HEK293 (cell line): ENCODE data around the gene MYO1F.
A peak's percentile ranks its signal among the peaks of the same experiment; 100 is the strongest.

Experiments used
- CTCF ChIA-PET: fragments of 350-600 bp; formaldehyde crosslinking; extraction: SDS; loops from one replicate; lab custom pipeline; 2021; ENCODE audit warnings: antibody characterized with exemption; lab: Yijun Ruan, JAX
- POLR2A ChIA-PET: fragments of 300-600 bp; formaldehyde crosslinking; extraction: SDS; loops from one replicate; lab custom pipeline; 2020; ENCODE audit warnings: antibody characterized with exemption, inconsistent platforms; lab: Yijun Ruan, JAX
- H3K27ac ChIP-seq: fragments of 200-500 bp; sonication (Bioruptor generic); 2 replicates; pipeline ENCODE4 v1.5.1; 2014; ENCODE audit warnings: low read depth, low read length, control low read depth, inconsistent platforms; ENCODE audit errors: extremely low read depth
- H3K36me3 ChIP-seq, 2 experiments: fragments of 200-500 bp in 1 of 2; sonication (Bioruptor generic) in 1 of 2; 1 replicate in 1 of 2; 2 replicates in 1 of 2; pipeline ENCODE4 v1.5.1; 2014 to 2017; ENCODE audit warnings: inconsistent platforms in 2 of 2, low read length in 2 of 2; ENCODE audit not compliant: control insufficient read depth in 2 of 2, insufficient read depth in 1 of 2
- H3K4me1 ChIP-seq: fragments of 200-500 bp; sonication (Bioruptor generic); 2 replicates; pipeline ENCODE4 v1.5.1; 2014; ENCODE audit warnings: mild to moderate bottlenecking, low read length, inconsistent platforms; ENCODE audit not compliant: control insufficient read depth, insufficient read depth
- H3K4me3 ChIP-seq: 2 replicates; pipeline ENCODE4 v1.5.1; 2011; ENCODE audit warnings: low read depth, mild to moderate bottlenecking, control low read depth, low read length, moderate library complexity
- H3K9me3 ChIP-seq: fragments of 200-500 bp; sonication (Bioruptor generic); 2 replicates; pipeline ENCODE4 v1.5.1; 2014; ENCODE audit warnings: low read depth, low read length, inconsistent platforms; ENCODE audit not compliant: control insufficient read depth, insufficient read depth
- BCL11B ChIP-seq: fragments of 450-650 bp; formaldehyde crosslinking; IDR thresholded peaks from 2 replicates; pipeline ENCODE4 v1.5.1; 2016; ENCODE audit warnings: low read depth, missing biosample characterization, missing genetic modification characterization
- FEZF1 ChIP-seq: fragments of 450-650 bp; formaldehyde crosslinking; IDR thresholded peaks from 2 replicates; pipeline ENCODE4 v1.5.1; 2016; ENCODE audit warnings: missing biosample characterization, missing genetic modification characterization
- GLIS1 ChIP-seq: fragments of 450-650 bp; formaldehyde crosslinking; IDR thresholded peaks from 2 replicates; pipeline ENCODE4 v1.5.1; 2016; ENCODE audit warnings: missing biosample characterization, missing genetic modification characterization
- GLIS2 ChIP-seq: fragments of 450-650 bp; formaldehyde crosslinking; IDR thresholded peaks from 2 replicates; pipeline ENCODE4 v1.5.1; 2016; ENCODE audit warnings: missing biosample characterization, missing genetic modification characterization
- SCRT1 ChIP-seq: fragments of 450-650 bp; formaldehyde crosslinking; IDR thresholded peaks from 2 replicates; pipeline ENCODE4 v1.5.1; 2016; ENCODE audit warnings: missing biosample characterization, missing genetic modification characterization, borderline replicate concordance
- SETDB1 ChIP-seq: IDR thresholded peaks from one replicate; pipeline ENCODE4 v1.6.1; 2017; ENCODE audit warnings: mild to moderate bottlenecking, low read length, moderate library complexity, mixed read lengths; ENCODE audit not compliant: insufficient read length
- SP3 ChIP-seq: fragments of 450-650 bp; formaldehyde crosslinking; IDR thresholded peaks from 2 replicates; pipeline ENCODE4 v1.5.1; 2016; ENCODE audit warnings: missing biosample characterization, missing genetic modification characterization
- WT1 ChIP-seq: fragments of 450-650 bp; formaldehyde crosslinking; IDR thresholded peaks from 2 replicates; pipeline ENCODE4 v1.5.1; 2016; ENCODE audit warnings: missing biosample characterization, missing genetic modification characterization
- YY2 ChIP-seq: fragments of 450-650 bp; formaldehyde crosslinking; IDR thresholded peaks from 2 replicates; pipeline ENCODE4 v1.5.1; 2016; ENCODE audit warnings: missing biosample characterization, missing genetic modification characterization
- ZBTB7A ChIP-seq: fragments of 450-650 bp; formaldehyde crosslinking; IDR thresholded peaks from 2 replicates; pipeline ENCODE4 v1.5.1; 2016; ENCODE audit warnings: low read depth, missing biosample characterization, missing genetic modification characterization
- ZBTB8A ChIP-seq: fragments of 450-650 bp; formaldehyde crosslinking; IDR thresholded peaks from 2 replicates; pipeline ENCODE4 v1.5.1; 2016; ENCODE audit warnings: missing biosample characterization, missing genetic modification characterization
- ZNF10 ChIP-seq: fragments of 450-650 bp; formaldehyde crosslinking; IDR thresholded peaks from 2 replicates; pipeline ENCODE4 v1.5.1; 2017; ENCODE audit warnings: missing biosample characterization, missing genetic modification characterization
- ZNF133 ChIP-seq: fragments of 450-650 bp; formaldehyde crosslinking; IDR thresholded peaks from 2 replicates; pipeline ENCODE4 v1.5.1; 2016; ENCODE audit warnings: missing biosample characterization, missing genetic modification characterization
- ZNF2 ChIP-seq: fragments of 450-650 bp; formaldehyde crosslinking; IDR thresholded peaks from 2 replicates; pipeline ENCODE4 v1.5.1; 2016; ENCODE audit warnings: missing biosample characterization, missing genetic modification characterization
- ZNF248 ChIP-seq: fragments of 450-650 bp; formaldehyde crosslinking; IDR thresholded peaks from 2 replicates; pipeline ENCODE4 v1.5.1; 2017; ENCODE audit warnings: missing biosample characterization, missing genetic modification characterization
- ZNF302 ChIP-seq: fragments of 450-650 bp; formaldehyde crosslinking; IDR thresholded peaks from 2 replicates; pipeline ENCODE4 v1.5.1; 2016; ENCODE audit warnings: missing biosample characterization, missing genetic modification characterization, low read depth
- ZNF341 ChIP-seq: fragments of 450-650 bp; formaldehyde crosslinking; IDR thresholded peaks from 2 replicates; pipeline ENCODE4; 2016; ENCODE audit warnings: low read depth, missing biosample characterization, missing genetic modification characterization
- ZNF501 ChIP-seq: fragments of 450-650 bp; formaldehyde crosslinking; IDR thresholded peaks from 2 replicates; pipeline ENCODE4 v1.5.1; 2016; ENCODE audit warnings: missing biosample characterization, missing genetic modification characterization
- ZNF571 ChIP-seq: fragments of 450-650 bp; formaldehyde crosslinking; IDR thresholded peaks from 2 replicates; pipeline ENCODE4 v1.5.0; 2017; ENCODE audit warnings: missing biosample characterization, missing genetic modification characterization
- ZNF629 ChIP-seq: fragments of 450-650 bp; formaldehyde crosslinking; IDR thresholded peaks from 2 replicates; pipeline ENCODE4 v1.5.1; 2017; ENCODE audit warnings: missing biosample characterization, missing genetic modification characterization
- ZNF658 ChIP-seq: fragments of 450-650 bp; formaldehyde crosslinking; IDR thresholded peaks from 2 replicates; pipeline ENCODE4; 2016; ENCODE audit warnings: missing biosample characterization, missing genetic modification characterization
- ZNF660 ChIP-seq: fragments of 450-650 bp; IDR thresholded peaks from 2 replicates; pipeline ENCODE4 v1.5.1; 2018; ENCODE audit warnings: missing biosample characterization, mild to moderate bottlenecking, missing genetic modification characterization
- ZNF747 ChIP-seq: fragments of 450-650 bp; formaldehyde crosslinking; IDR thresholded peaks from 2 replicates; pipeline ENCODE4 v1.5.1; 2016; ENCODE audit warnings: missing biosample characterization, missing genetic modification characterization
- ZNF768 ChIP-seq: fragments of 450-650 bp; formaldehyde crosslinking; IDR thresholded peaks from 2 replicates; pipeline ENCODE4 v1.5.1; 2018; ENCODE audit warnings: missing biosample characterization, mild to moderate bottlenecking, missing genetic modification characterization
- TF ChIP-seq, protein P1 (sequence below): fragments of 450-650 bp; formaldehyde crosslinking; IDR thresholded peaks from 2 replicates; pipeline ENCODE4 v1.5.1; 2016; ENCODE audit warnings: missing biosample characterization, missing genetic modification characterization
- TF ChIP-seq, protein P2 (sequence below): IDR thresholded peaks from 2 replicates; pipeline ENCODE4 v1.6.1; 2011; ENCODE audit warnings: mild to moderate bottlenecking, low read depth, low read length, borderline replicate concordance
- TF ChIP-seq, protein P3 (sequence below): fragments of 450-650 bp; IDR thresholded peaks from 2 replicates; pipeline ENCODE4 v1.5.1; 2018; ENCODE audit warnings: missing biosample characterization, mild to moderate bottlenecking, missing genetic modification characterization
- TF ChIP-seq, protein P4 (sequence below): fragments of 450-650 bp; formaldehyde crosslinking; IDR thresholded peaks from 2 replicates; pipeline ENCODE4 v1.5.1; 2016; ENCODE audit warnings: missing biosample characterization, missing genetic modification characterization

The MYO1F gene

DNA sequence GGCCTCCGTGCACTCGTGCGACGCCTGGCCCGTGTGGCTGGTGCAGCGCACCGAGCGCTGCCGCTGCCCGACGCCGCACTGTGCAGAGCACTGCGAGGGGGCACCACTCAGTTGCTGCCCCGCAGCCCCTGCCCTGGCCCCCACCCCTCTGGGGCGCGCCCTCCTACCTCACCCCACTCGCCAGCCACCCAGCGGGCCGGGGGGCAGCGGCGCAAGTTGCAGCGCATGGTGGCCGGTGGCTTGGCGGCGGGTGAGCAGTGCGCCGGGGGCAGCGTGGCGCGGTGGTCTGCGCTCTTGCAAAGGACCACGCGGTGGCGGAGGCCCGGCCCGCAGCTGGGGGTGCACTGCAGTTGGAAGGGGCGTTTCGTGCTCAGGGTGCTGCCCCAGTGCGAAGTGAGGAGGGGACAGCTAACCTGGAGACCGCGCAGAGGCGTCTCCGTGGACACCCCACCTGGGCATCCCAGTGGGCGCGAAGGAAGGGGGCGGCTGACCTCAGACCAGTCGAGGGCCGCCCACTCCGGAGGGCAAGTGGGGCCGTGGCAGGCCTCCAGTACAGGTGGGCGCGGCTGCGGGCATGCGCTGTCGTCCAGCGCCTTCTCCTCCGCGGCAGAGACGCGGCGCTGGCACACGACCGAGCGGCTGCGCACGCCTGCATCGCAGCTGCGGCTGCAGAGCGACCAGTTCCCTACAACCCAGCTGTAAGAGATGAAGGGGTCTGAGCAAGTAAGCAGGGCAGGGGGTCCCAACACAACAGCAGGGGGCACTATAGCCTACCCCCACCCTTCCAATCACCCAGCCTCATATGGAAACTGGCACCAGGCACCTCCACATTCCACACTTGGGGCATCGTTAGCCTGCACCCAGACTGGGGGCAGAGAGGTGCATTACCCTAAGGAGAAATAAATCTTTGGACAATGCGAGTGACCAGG, 8.0 kb upstream of the MYO1F start (continued):
- TF ChIP-seq, protein P1, sequence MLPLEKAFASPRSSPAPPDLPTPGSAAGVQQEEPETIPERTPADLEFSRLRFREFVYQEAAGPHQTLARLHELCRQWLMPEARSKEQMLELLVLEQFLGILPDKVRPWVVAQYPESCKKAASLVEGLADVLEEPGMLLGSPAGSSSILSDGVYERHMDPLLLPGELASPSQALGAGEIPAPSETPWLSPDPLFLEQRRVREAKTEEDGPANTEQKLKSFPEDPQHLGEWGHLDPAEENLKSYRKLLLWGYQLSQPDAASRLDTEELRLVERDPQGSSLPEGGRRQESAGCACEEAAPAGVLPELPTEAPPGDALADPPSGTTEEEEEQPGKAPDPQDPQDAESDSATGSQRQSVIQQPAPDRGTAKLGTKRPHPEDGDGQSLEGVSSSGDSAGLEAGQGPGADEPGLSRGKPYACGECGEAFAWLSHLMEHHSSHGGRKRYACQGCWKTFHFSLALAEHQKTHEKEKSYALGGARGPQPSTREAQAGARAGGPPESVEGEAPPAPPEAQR (tag by site-specific recombination): no peak
- no peak for TF ChIP-seq ZNF501 (tag by site-specific recombination)

DNA sequence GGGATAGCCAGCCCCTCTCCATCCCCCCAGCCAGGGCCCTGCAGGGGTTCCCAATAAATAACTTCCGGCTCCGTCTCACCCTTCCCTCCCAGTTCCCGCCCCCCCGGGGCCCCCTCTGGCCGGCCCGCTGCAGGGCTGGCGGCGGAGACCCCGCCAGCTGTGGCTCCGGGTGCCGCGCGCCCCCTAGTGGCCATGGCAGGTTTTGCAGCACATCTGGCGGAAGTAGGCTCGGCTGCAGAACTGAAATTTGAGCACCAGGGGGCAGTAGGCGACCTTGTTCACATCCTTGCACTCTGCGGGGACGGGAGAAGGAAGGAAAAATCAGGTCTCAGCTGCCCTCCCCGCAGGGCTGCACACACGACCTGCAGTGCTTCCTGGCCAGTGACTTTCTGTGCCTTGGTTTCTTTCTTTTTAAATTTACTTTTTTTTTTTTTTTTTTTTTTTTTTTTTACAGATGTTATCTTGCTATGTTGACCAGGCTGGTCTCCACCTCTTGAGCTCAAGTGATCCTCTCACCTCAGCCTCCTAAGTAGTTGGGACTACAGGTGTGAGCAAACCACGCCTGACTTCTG, 3.6 kb upstream of the MYO1F start:
- Histone ChIP-seq H3K27ac (no peak overlapping the region), H3K4me1 (no peaks in the 10 kb centered on the region), H3K36me3 (no peaks in the 10 kb centered on the region), H3K4me3 (no peak overlapping the region), H3K9me3 (no peaks in the 10 kb centered on the region)
- ChIA-PET POLR2A (interaction anchor here (0.6 to 1.4 kb wide), 5 partner anchors 10 to 504 kb away, joined by 3 to 5 read pairs (median 3); partner anchors contain the start of gene ZNF414), CTCF (interaction anchor here (0.6 to 6.5 kb wide), 48 partner anchors 8 to 691 kb away, joined by 3 to 60 read pairs (median 4); partner anchors contain the start of genes MARCHF2 and ZNF414)
- TF ChIP-seq YY2 (tag by site-specific recombination) (no peak), ZNF2 (tag by site-specific recombination) (peak; percentile 78; the same call in 1 of the 2 replicates), ZNF10 (tag by site-specific recombination) (no peak), BCL11B (tag by site-specific recombination) (no peak), SETDB1 (no peak), ZNF660 (tag by site-specific recombination) (no peak; the same call in 1 of the 2 replicates), ZBTB7A (no peak), GLIS1 (tag by site-specific recombination) (peak; percentile 61), ZNF658 (tag by site-specific recombination) (no peak), ZNF747 (tag by site-specific recombination) (no peak), ZNF248 (tag by site-specific recombination) (no peak), ZNF768 (tag by site-specific recombination) (no peak), ZNF133 (no peak), GLIS2 (tag by site-specific recombination) (peak; percentile 52; the same call in 1 of the 2 replicates), ZNF629 (tag by site-specific recombination) (peak; percentile 63), SCRT1 (tag by site-specific recombination) (no peak), ZNF341 (tag by site-specific recombination) (no peak), FEZF1 (no peak), SP3 (tag by site-specific recombination) (no peak), ZBTB8A (tag by site-specific recombination) (0 out of 2 replicates have a peak, but pooled peaks have one; percentile 32), ZNF302 (tag by site-specific recombination) (no peak), WT1 (no peak), ZNF571 (no peak)
- TF ChIP-seq, protein P2, sequence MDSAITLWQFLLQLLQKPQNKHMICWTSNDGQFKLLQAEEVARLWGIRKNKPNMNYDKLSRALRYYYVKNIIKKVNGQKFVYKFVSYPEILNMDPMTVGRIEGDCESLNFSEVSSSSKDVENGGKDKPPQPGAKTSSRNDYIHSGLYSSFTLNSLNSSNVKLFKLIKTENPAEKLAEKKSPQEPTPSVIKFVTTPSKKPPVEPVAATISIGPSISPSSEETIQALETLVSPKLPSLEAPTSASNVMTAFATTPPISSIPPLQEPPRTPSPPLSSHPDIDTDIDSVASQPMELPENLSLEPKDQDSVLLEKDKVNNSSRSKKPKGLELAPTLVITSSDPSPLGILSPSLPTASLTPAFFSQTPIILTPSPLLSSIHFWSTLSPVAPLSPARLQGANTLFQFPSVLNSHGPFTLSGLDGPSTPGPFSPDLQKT: no peak
- TF ChIP-seq, protein P3, sequence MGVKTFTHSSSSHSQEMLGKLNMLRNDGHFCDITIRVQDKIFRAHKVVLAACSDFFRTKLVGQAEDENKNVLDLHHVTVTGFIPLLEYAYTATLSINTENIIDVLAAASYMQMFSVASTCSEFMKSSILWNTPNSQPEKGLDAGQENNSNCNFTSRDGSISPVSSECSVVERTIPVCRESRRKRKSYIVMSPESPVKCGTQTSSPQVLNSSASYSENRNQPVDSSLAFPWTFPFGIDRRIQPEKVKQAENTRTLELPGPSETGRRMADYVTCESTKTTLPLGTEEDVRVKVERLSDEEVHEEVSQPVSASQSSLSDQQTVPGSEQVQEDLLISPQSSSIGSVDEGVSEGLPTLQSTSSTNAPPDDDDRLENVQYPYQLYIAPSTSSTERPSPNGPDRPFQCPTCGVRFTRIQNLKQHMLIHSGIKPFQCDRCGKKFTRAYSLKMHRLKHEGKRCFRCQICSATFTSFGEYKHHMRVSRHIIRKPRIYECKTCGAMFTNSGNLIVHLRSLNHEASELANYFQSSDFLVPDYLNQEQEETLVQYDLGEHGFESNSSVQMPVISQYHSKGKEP (tag by site-specific recombination): no peak
- TF ChIP-seq, protein P4, sequence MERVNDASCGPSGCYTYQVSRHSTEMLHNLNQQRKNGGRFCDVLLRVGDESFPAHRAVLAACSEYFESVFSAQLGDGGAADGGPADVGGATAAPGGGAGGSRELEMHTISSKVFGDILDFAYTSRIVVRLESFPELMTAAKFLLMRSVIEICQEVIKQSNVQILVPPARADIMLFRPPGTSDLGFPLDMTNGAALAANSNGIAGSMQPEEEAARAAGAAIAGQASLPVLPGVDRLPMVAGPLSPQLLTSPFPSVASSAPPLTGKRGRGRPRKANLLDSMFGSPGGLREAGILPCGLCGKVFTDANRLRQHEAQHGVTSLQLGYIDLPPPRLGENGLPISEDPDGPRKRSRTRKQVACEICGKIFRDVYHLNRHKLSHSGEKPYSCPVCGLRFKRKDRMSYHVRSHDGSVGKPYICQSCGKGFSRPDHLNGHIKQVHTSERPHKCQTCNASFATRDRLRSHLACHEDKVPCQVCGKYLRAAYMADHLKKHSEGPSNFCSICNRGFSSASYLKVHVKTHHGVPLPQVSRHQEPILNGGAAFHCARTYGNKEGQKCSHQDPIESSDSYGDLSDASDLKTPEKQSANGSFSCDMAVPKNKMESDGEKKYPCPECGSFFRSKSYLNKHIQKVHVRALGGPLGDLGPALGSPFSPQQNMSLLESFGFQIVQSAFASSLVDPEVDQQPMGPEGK (tag by site-specific recombination): peak; percentile 71
